ENCODE data around the gene FASTKD1. TPM values are rescaled to one million over a fixed set of nuclear protein-coding genes. Genes with fewer than 3 reads are reported as not detected.
"Not testable (repeated sequence)": the region's sequence is repeated elsewhere in the genome, so short reads cannot be mapped to it uniquely, and the experiment has no call there.

Gene FASTKD1
- total RNA-seq, 2 experiments from 2014 or later, result 41.3 to 42.7 TPM

- intact Hi-C loops (cut with micrococcal nuclease), result no loop called here
- Mint-ChIP-seq H3K9me3 (no peaks in the 10 kb centered on the region), H3K4me1 (ENCODE audit: low read depth) (peaks cover 9% of the 10 kb centered on the region), H3K36me3 (ENCODE audit: low read depth) (peaks cover 21% of the 10 kb centered on the region), H3K4me3 (no peak overlapping the region), H3K27me3 (ENCODE audit: low read depth) (no peaks in the 10 kb centered on the region), H3K27ac (no peak overlapping the region)
- CTCF ChIA-PET, result interaction anchor here (0.6 kb wide), 1 partner anchor 435 kb away, joined by 3 read pairs; no protein-coding TSS in a partner anchor
- DNase-seq, result no peak
Observed at GRCh38 chr2:169565686-169566085, 8.0 kb downstream of the FASTKD1 start.

- no peak overlapping the region for H3K27ac Mint-ChIP-seq
Observed at GRCh38 chr2:169562519-169562918, 11.1 kb downstream of the FASTKD1 start.

GRCh38 chr2:169562084-169562483, 11.6 kb downstream of the FASTKD1 start:
- intact Hi-C loops (cut with micrococcal nuclease), result loop anchor here (2.0 kb wide), 1 partner anchor 93 kb away; no protein-coding TSS in a partner anchor
- H3K27me3 Mint-ChIP-seq (ENCODE audit: low read depth); H3K27ac Mint-ChIP-seq; H3K4me3 Mint-ChIP-seq; H3K4me1 Mint-ChIP-seq (ENCODE audit: low read depth); DNase-seq; H3K9me3 Mint-ChIP-seq: not testable (repeated sequence)
- peaks cover 17% of the 10 kb centered on the region for H3K36me3 Mint-ChIP-seq (ENCODE audit: low read depth)
- CTCF ChIA-PET, result interaction anchor here (1.3 kb wide), 1 partner anchor 9 kb away, joined by 5 read pairs; no protein-coding TSS in a partner anchor

More at GRCh38 chr2:169562519-169562918, 11.1 kb downstream of the FASTKD1 start:
- no peaks in the 10 kb centered on the region for H3K27me3 Mint-ChIP-seq (ENCODE audit: low read depth)
- H3K4me3 Mint-ChIP-seq, result no peak overlapping the region
- peaks cover 17% of the 10 kb centered on the region for H3K36me3 Mint-ChIP-seq (ENCODE audit: low read depth)
- no peaks in the 10 kb centered on the region for H3K4me1 Mint-ChIP-seq (ENCODE audit: low read depth)
- no peak for DNase-seq
- CTCF ChIA-PET, result interaction anchor here (0.8 to 1.3 kb wide), 2 partner anchors 9 to 100 kb away, joined by 3 to 5 read pairs; no protein-coding TSS in a partner anchor
- intact Hi-C loops (cut with micrococcal nuclease), result loop anchor here (2.0 kb wide), 1 partner anchor 94 kb away; no protein-coding TSS in a partner anchor
- no peaks in the 10 kb centered on the region for H3K9me3 Mint-ChIP-seq

GRCh38 chr2:169561364-169561763, 12.3 kb downstream of the FASTKD1 start:
- no peaks in the 10 kb centered on the region for H3K4me1 Mint-ChIP-seq (ENCODE audit: low read depth)
- peaks cover 17% of the 10 kb centered on the region for H3K36me3 Mint-ChIP-seq (ENCODE audit: low read depth)
- H3K9me3 Mint-ChIP-seq, result no peaks in the 10 kb centered on the region
- no peak overlapping the region for H3K27ac Mint-ChIP-seq
- CTCF ChIA-PET, result no interaction called here
- no peak overlapping the region for H3K4me3 Mint-ChIP-seq
- no peak for DNase-seq
- intact Hi-C loops (cut with micrococcal nuclease), result no loop called here
- H3K27me3 Mint-ChIP-seq (ENCODE audit: low read depth), result no peaks in the 10 kb centered on the region

- Mint-ChIP-seq H3K9me3 (no peaks in the 10 kb centered on the region), H3K4me1 (ENCODE audit: low read depth) (no peaks in the 10 kb centered on the region), H3K27me3 (ENCODE audit: low read depth) (no peaks in the 10 kb centered on the region), H3K27ac (no peak overlapping the region), H3K4me3 (no peak overlapping the region), H3K36me3 (ENCODE audit: low read depth) (peaks cover 21% of the 10 kb centered on the region)
- no peak for DNase-seq
- CTCF ChIA-PET, result no interaction called here
- intact Hi-C loops (cut with micrococcal nuclease), result no loop called here
Observed at GRCh38 chr2:169546756-169547155, 26.9 kb downstream of the FASTKD1 start.

GRCh38 chr2:169542433-169542832, 31.2 kb downstream of the FASTKD1 start:
- peaks cover 18% of the 10 kb centered on the region for H3K36me3 Mint-ChIP-seq (ENCODE audit: low read depth)
- intact Hi-C loops (cut with micrococcal nuclease), result no loop called here
- no peaks in the 10 kb centered on the region for H3K27me3 Mint-ChIP-seq (ENCODE audit: low read depth)
- no peak overlapping the region for H3K4me3 Mint-ChIP-seq
- H3K27ac Mint-ChIP-seq, result no peak overlapping the region
- no peak for DNase-seq
- H3K9me3 Mint-ChIP-seq, result no peaks in the 10 kb centered on the region
- CTCF ChIA-PET, result no interaction called here
- H3K4me1 Mint-ChIP-seq (ENCODE audit: low read depth), result no peaks in the 10 kb centered on the region

DNA sequence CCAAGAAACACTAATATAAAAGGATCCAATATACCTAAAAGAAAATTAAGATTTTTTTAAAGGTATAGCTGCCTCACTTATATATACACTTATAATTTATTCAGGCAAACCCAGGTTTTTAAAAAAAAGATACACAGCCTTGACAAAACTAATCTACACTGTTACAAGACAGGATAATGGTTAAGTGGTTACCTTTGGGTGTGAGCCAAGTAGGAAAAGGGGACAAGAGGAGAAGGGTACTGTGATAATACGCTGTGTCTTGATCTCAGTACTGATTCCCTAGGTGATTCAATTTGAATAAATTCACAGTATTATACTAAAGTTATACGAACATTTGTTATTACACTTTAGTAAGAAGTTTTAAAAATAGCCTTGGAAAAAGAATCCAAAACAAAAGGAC, 33.5 kb downstream of the FASTKD1 start:
- H3K4me3 Mint-ChIP-seq, result no peak overlapping the region
- peaks cover 12% of the 10 kb centered on the region for H3K36me3 Mint-ChIP-seq (ENCODE audit: low read depth)
- H3K27me3 Mint-ChIP-seq (ENCODE audit: low read depth), result no peaks in the 10 kb centered on the region
- H3K4me1 Mint-ChIP-seq (ENCODE audit: low read depth), result no peaks in the 10 kb centered on the region
- H3K9me3 Mint-ChIP-seq, result no peaks in the 10 kb centered on the region
- CTCF ChIA-PET, result no interaction called here
- DNase-seq, result no peak
- no peak overlapping the region for H3K27ac Mint-ChIP-seq
- intact Hi-C loops (cut with micrococcal nuclease), result no loop called here

- H3K9me3 Mint-ChIP-seq; H3K27me3 Mint-ChIP-seq (ENCODE audit: low read depth); DNase-seq; intact Hi-C loops (cut with micrococcal nuclease); H3K4me1 Mint-ChIP-seq (ENCODE audit: low read depth); H3K27ac Mint-ChIP-seq; H3K4me3 Mint-ChIP-seq: not testable (repeated sequence)
- CTCF ChIA-PET, result interaction anchor here (0.9 kb wide), 1 partner anchor 12 kb away, joined by 3 read pairs; no protein-coding TSS in a partner anchor
- peaks cover 12% of the 10 kb centered on the region for H3K36me3 Mint-ChIP-seq (ENCODE audit: low read depth)
Observed at GRCh38 chr2:169539460-169539859, 34.2 kb downstream of the FASTKD1 start.

GRCh38 chr2:169528271-169528701, 45.4 kb downstream of the FASTKD1 start:
- Mint-ChIP-seq H3K27me3 (ENCODE audit: low read depth) (no peaks in the 10 kb centered on the region), H3K9me3 (no peaks in the 10 kb centered on the region), H3K4me3 (no peak overlapping the region), H3K27ac (no peak overlapping the region), H3K36me3 (ENCODE audit: low read depth) (peaks cover 6% of the 10 kb centered on the region), H3K4me1 (ENCODE audit: low read depth) (no peaks in the 10 kb centered on the region)
- peak; percentile 86 for DNase-seq
- intact Hi-C loops (cut with micrococcal nuclease), result loop anchor here (1.0 to 10.0 kb wide), 5 partner anchors 76 to 400 kb away; partner anchors contain the start of genes CFAP210, PHOSPHO2 and SSB
- CTCF ChIA-PET, result interaction anchor here (0.6 to 1.6 kb wide), 9 partner anchors 11 to 403 kb away, joined by 3 to 6 read pairs (median 3); partner anchors contain the start of gene BBS5

DNA sequence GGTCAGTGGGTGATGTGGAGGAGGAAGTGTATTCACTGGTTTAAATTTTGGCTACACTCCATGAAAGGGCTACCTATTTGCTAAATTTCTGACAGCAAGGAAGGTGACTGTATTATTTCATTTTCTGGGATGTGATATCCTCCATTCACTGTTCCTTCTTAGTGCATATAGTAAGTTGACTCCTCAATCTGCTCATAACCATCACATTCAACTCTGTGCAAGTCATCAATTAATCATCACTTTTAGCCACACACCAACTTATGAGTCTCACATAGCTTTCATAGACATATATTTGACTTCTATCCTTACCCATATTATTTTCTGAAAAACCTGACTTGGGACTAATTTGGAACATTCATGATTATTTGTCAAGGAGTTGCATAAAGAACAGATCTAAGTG, 47.2 kb downstream of the FASTKD1 start:
- no peak overlapping the region for H3K27ac Mint-ChIP-seq
- no peaks in the 10 kb centered on the region for H3K27me3 Mint-ChIP-seq (ENCODE audit: low read depth)
- H3K4me1 Mint-ChIP-seq (ENCODE audit: low read depth), result no peaks in the 10 kb centered on the region
- DNase-seq, result no peak
- CTCF ChIA-PET, result no interaction called here
- H3K36me3 Mint-ChIP-seq (ENCODE audit: low read depth), result peaks cover 6% of the 10 kb centered on the region
- H3K9me3 Mint-ChIP-seq, result no peaks in the 10 kb centered on the region
- no peak overlapping the region for H3K4me3 Mint-ChIP-seq
- intact Hi-C loops (cut with micrococcal nuclease), result loop anchor here (10.0 kb wide), 1 partner anchor 268 kb away; the partner anchor contains the start of gene SSB

GRCh38 chr2:169525434-169525833, 48.2 kb downstream of the FASTKD1 start:
- peaks cover 3% of the 10 kb centered on the region for H3K36me3 Mint-ChIP-seq (ENCODE audit: low read depth)
- no peaks in the 10 kb centered on the region for H3K4me1 Mint-ChIP-seq (ENCODE audit: low read depth)
- H3K4me3 Mint-ChIP-seq, result no peak overlapping the region
- no peak overlapping the region for H3K27ac Mint-ChIP-seq
- DNase-seq, result no peak
- CTCF ChIA-PET, result interaction anchor here (0.7 kb wide), 1 partner anchor 384 kb away, joined by 3 read pairs; no protein-coding TSS in a partner anchor
- intact Hi-C loops (cut with micrococcal nuclease), result loop anchor here (10.0 kb wide), 1 partner anchor 269 kb away; the partner anchor contains the start of gene SSB
- no peaks in the 10 kb centered on the region for H3K9me3 Mint-ChIP-seq
- no peaks in the 10 kb centered on the region for H3K27me3 Mint-ChIP-seq (ENCODE audit: low read depth)

DNA sequence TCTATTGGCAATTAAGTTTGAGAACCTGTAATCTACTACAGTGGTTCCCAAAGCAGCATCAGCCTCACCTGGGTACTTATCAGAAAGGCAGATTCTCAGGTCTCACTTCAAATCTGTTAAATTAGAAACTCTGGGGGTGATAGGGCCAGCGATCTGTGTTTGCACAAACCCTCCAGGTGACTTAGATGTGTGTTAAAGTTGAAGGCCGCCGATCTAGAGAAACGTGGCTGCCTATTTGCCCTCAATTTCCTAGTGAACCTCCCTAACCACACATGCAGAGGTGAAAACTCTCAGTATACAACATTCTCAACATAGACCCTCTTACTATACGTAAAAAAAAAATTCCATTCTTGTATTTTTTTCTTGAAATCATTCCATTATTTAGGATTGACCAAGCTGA, 50.0 kb downstream of the FASTKD1 start:
- H3K4me3 Mint-ChIP-seq, result no peak overlapping the region
- intact Hi-C loops (cut with micrococcal nuclease), result loop anchor here (10.0 kb wide), 1 partner anchor 271 kb away; the partner anchor contains the start of gene SSB
- DNase-seq, result no peak
- no peaks in the 10 kb centered on the region for H3K36me3 Mint-ChIP-seq (ENCODE audit: low read depth)
- H3K27ac Mint-ChIP-seq, result no peak overlapping the region
- CTCF ChIA-PET, result interaction anchor here (0.9 kb wide), 1 partner anchor 10 kb away, joined by 3 read pairs; no protein-coding TSS in a partner anchor
- H3K27me3 Mint-ChIP-seq (ENCODE audit: low read depth), result no peaks in the 10 kb centered on the region
- H3K4me1 Mint-ChIP-seq (ENCODE audit: low read depth), result no peaks in the 10 kb centered on the region
- no peaks in the 10 kb centered on the region for H3K9me3 Mint-ChIP-seq

DNA sequence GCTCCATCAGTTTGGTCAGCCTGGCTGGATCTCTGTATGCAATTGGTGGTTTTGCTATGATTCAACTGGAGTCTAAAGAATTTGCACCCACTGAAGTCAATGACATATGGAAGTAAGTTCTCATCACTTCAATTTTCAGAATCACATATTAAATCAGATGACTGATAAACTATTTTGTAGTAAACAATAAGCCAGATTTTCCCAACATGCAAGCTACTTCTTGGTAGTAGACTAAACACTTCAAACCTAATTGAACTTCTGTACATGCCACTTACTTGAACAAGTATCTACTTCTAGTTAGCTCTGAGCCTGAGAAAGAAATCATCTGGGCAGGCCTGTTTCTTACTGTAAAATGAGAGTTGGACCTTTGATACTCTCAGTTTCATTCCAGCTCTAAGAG, 52.8 kb downstream of the FASTKD1 start:
- no peaks in the 10 kb centered on the region for H3K27me3 Mint-ChIP-seq (ENCODE audit: low read depth)
- H3K27ac Mint-ChIP-seq, result no peak overlapping the region
- no peak overlapping the region for H3K4me3 Mint-ChIP-seq
- H3K4me1 Mint-ChIP-seq (ENCODE audit: low read depth), result no peaks in the 10 kb centered on the region
- intact Hi-C loops (cut with micrococcal nuclease), result loop anchor here (10.0 kb wide), 1 partner anchor 274 kb away; the partner anchor contains the start of gene SSB
- no peak for DNase-seq
- no peaks in the 10 kb centered on the region for H3K36me3 Mint-ChIP-seq (ENCODE audit: low read depth)
- no peaks in the 10 kb centered on the region for H3K9me3 Mint-ChIP-seq
- CTCF ChIA-PET, result no interaction called here

Data from activated naive CD4-positive, alpha-beta T cell treated with anti-CD3 and anti-CD28 coated beads for 36 hours (primary cell).